ENCODE results near the gene MGMT. TPM values are rescaled to one million over a fixed set of nuclear protein-coding genes. Genes with fewer than 3 reads are reported as not detected.

Gene MGMT
- total and polyA plus RNA-seq, 8 donors: 1.2 to 37.8 (median 21.3) TPM

- DNase-seq: no peak
- no peak for TF ChIP-seq POLR2AphosphoS5 (IDR thresholded peaks at IDR 0.05)
- TF ChIP-seq EP300 (IDR thresholded peaks at IDR 0.05): no peak
- TF ChIP-seq POLR2A (IDR thresholded peaks at IDR 0.05): no peak
- TF ChIP-seq, protein P1, sequence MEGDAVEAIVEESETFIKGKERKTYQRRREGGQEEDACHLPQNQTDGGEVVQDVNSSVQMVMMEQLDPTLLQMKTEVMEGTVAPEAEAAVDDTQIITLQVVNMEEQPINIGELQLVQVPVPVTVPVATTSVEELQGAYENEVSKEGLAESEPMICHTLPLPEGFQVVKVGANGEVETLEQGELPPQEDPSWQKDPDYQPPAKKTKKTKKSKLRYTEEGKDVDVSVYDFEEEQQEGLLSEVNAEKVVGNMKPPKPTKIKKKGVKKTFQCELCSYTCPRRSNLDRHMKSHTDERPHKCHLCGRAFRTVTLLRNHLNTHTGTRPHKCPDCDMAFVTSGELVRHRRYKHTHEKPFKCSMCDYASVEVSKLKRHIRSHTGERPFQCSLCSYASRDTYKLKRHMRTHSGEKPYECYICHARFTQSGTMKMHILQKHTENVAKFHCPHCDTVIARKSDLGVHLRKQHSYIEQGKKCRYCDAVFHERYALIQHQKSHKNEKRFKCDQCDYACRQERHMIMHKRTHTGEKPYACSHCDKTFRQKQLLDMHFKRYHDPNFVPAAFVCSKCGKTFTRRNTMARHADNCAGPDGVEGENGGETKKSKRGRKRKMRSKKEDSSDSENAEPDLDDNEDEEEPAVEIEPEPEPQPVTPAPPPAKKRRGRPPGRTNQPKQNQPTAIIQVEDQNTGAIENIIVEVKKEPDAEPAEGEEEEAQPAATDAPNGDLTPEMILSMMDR (IDR thresholded peaks at IDR 0.05): no peak
- no peak overlapping the region for H3K4me3 ChIP-seq
- WGBS, 5 donors: 93 to 98% (median 94%) methylated on average over 14 to 15 of the region's 15 CpGs
- H3K9me3 ChIP-seq: no peaks in the 10 kb centered on the region
- no peaks in the 10 kb centered on the region for H3K27me3 ChIP-seq
- peaks cover 0 to 19% (median 7%) of the 10 kb centered on the region in 4 donors for H3K4me1 ChIP-seq
- H3K36me3 ChIP-seq: no peaks in the 10 kb centered on the region
- intact Hi-C loops (cut with DNase I; ENCODE audit: low total_unique reads): no loop called here
- H3K27ac ChIP-seq: no peak overlapping the region
Measured at GRCh38 chr10:129697463-129698247, 230.6 kb downstream of the MGMT start.

GRCh38 chr10:129699722-129700340, 232.8 kb downstream of the MGMT start:
- Histone ChIP-seq H3K9me3 (no peaks in the 10 kb centered on the region), H3K4me3 (no peak overlapping the region), H3K27me3 (no peaks in the 10 kb centered on the region), H3K27ac (no peak overlapping the region), H3K4me1 (peaks cover 0 to 7% (median 3%) of the 10 kb centered on the region in 4 donors), H3K36me3 (no peaks in the 10 kb centered on the region)
- no peak for TF ChIP-seq EP300 (IDR thresholded peaks at IDR 0.05)
- intact Hi-C loops (cut with DNase I; ENCODE audit: low total_unique reads): no loop called here
- WGBS, 5 donors: 84 to 91% (median 88%) methylated on average over 15 of the region's 15 CpGs
- DNase-seq: no peak

GRCh38 chr10:129702605-129703004, 235.6 kb downstream of the MGMT start:
- DNase-seq: no peak
- WGBS, 5 donors: 96 to 99% (median 97%) methylated on average over 17 of the region's 17 CpGs
- H3K4me3 ChIP-seq: no peak overlapping the region
- peaks cover 0 to 7% (median 0%) of the 10 kb centered on the region in 4 donors for H3K36me3 ChIP-seq
- no peak overlapping the region for H3K27ac ChIP-seq
- peaks cover 0 to 14% (median under 1%) of the 10 kb centered on the region in 4 donors for H3K4me1 ChIP-seq
- H3K9me3 ChIP-seq: no peaks in the 10 kb centered on the region
- intact Hi-C loops (cut with DNase I; ENCODE audit: low total_unique reads): no loop called here
- TF ChIP-seq POLR2AphosphoS5 (IDR thresholded peaks at IDR 0.05): no peak
- TF ChIP-seq EP300 (IDR thresholded peaks at IDR 0.05): no peak
- H3K27me3 ChIP-seq: no peaks in the 10 kb centered on the region

DNA sequence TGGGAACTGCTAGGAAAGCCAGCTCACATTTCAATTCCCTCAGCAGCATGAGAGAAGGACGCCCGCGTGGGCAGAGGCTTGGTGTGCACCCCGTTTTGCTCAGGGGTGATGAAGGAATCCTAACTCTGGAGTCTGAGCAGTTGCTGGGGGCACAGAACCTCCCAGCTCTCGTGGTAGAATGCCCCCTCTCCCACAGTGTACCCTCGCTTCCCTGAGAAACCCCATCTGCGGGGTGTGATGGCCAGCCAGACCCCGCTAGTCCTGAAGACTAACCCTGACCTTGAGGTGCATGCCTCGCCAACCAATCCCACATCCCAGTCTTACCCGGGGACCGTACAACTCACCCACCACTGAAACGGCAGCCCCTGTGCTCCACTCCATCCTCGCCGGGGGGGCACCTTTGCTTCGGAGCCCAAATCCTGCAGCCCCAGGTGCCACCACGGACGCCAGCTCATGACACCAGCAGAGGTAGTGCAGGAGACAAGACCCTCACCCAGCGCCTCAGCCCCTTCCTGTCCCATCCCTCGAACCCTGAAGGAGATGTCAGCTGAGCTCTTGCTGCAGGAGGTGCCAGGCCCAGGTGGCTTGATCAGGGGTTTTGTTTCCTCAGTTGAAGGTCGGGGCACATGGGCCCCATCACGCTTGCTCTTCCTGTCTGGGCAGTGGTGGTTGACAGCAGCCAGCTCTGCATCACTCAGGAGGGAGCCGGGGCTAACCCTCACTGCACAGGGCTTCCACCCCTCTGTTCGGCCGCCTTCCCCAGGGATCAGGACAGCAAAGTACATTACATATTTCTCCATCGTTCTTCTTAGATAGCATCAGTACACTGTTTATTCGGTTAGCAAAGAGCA, 236.5 kb downstream of the MGMT start:
- no peak for TF ChIP-seq POLR2AphosphoS5 (IDR thresholded peaks at IDR 0.05)
- TF ChIP-seq EP300 (IDR thresholded peaks at IDR 0.05): no peak
- no peak for TF ChIP-seq POLR2A (IDR thresholded peaks at IDR 0.05)
- TF ChIP-seq, protein P1 (IDR thresholded peaks at IDR 0.05): no peak
- 85 to 90% (median 89%) methylated on average over 23 to 26 of the region's 26 CpGs for WGBS, 5 donors
- intact Hi-C loops (cut with DNase I; ENCODE audit: low total_unique reads): no loop called here
- peaks cover 0 to 7% (median 0%) of the 10 kb centered on the region in 4 donors for H3K36me3 ChIP-seq
- H3K4me3 ChIP-seq: no peak overlapping the region
- peaks cover 0 to 23% (median 8%) of the 10 kb centered on the region in 4 donors for H3K4me1 ChIP-seq
- DNase-seq: no peak
- no peak overlapping the region for H3K27ac ChIP-seq
- no peaks in the 10 kb centered on the region for H3K27me3 ChIP-seq
- no peaks in the 10 kb centered on the region for H3K9me3 ChIP-seq

GRCh38 chr10:129704225-129704624, 237.2 kb downstream of the MGMT start:
- Histone ChIP-seq H3K36me3 (peaks cover 0 to 10% (median 2%) of the 10 kb centered on the region in 4 donors), H3K27me3 (no peaks in the 10 kb centered on the region), H3K27ac (no peak overlapping the region), H3K9me3 (no peaks in the 10 kb centered on the region), H3K4me3 (no peak overlapping the region), H3K4me1 (peaks cover 0 to 23% (median 8%) of the 10 kb centered on the region in 4 donors)
- TF ChIP-seq EP300 (IDR thresholded peaks at IDR 0.05) (no peak), POLR2AphosphoS5 (IDR thresholded peaks at IDR 0.05) (no peak), POLR2A (IDR thresholded peaks at IDR 0.05) (no peak)
- TF ChIP-seq, protein P1 (IDR thresholded peaks at IDR 0.05): no peak
- WGBS, 5 donors: 84 to 92% (median 87%) methylated on average over 9 to 16 of the region's 16 CpGs
- intact Hi-C loops (cut with DNase I; ENCODE audit: low total_unique reads): no loop called here
- DNase-seq: no peak
